MM.1S (cell line): ENCODE data around the gene TNP2.

Experiments
- CTCF ChIP-seq: fragments of 300-600 bp; sonication (generic); IDR thresholded peaks from 2 replicates; pipeline ENCODE4 v1.5.1; 2016; ENCODE audit warnings: antibody characterized with exemption, low read length, mixed read lengths
- EZH2 ChIP-seq: fragments of 300-600 bp; sonication (generic); optimal IDR thresholded peaks from 2 replicates; pipeline ENCODE3; 2017; ENCODE audit warnings: low read depth, mild to moderate bottlenecking, antibody characterized with exemption, low read length, mixed read lengths
- EZH2phosphoT487 ChIP-seq: fragments of 300-600 bp; sonication (generic); IDR thresholded peaks from 2 replicates; pipeline ENCODE4 v1.6.1; 2018; ENCODE audit warnings: antibody characterized with exemption, low read length

- TF ChIP-seq EZH2, result no peak
- no peak for TF ChIP-seq CTCF
- no peak for TF ChIP-seq EZH2phosphoT487
These were observed 27.8 kb upstream of the TNP2 start for GRCh38 chr16:11296706-11297491.
